ENCODE measurements around the gene WDFY2. TPM values are rescaled to one million over a fixed set of nuclear protein-coding genes. Genes with fewer than 3 reads are reported as not detected.

The WDFY2 gene
- total RNA-seq, 2 donors from 2014 or later = 2.7 to 3.3 TPM

- H3K9me3 ChIP-seq = no peaks in the 10 kb centered on the region
- intact Hi-C loops (cut with DNase I) = no loop called here
- H3K27me3 ChIP-seq = no peaks in the 10 kb centered on the region
- no peak overlapping the region for H3K9ac ChIP-seq (ENCODE audit: low read depth in 2 of 2, low read length in 2 of 2)
- no peak overlapping the region for H3K4me3 ChIP-seq
- no peaks in the 10 kb centered on the region for H3K4me1 ChIP-seq
- H3K27ac ChIP-seq = no peak overlapping the region
- H3K36me3 ChIP-seq = no peaks in the 10 kb centered on the region
- no peak for DNase-seq
- no peak for TF ChIP-seq CTCF (IDR thresholded peaks at IDR 0.05)
Observed at GRCh38 chr13:51707461-51707860, 123.2 kb downstream of the WDFY2 start.

GRCh38 chr13:51713807-51714206, 129.5 kb downstream of the WDFY2 start:
- DNase-seq = no peak
- H3K9me3 ChIP-seq = no peaks in the 10 kb centered on the region
- TF ChIP-seq CTCF (IDR thresholded peaks at IDR 0.05) = no peak
- no peak overlapping the region for H3K4me3 ChIP-seq
- H3K9ac ChIP-seq (ENCODE audit: low read depth in 2 of 2, low read length in 2 of 2) = no peak overlapping the region
- H3K4me1 ChIP-seq = no peaks in the 10 kb centered on the region
- H3K27me3 ChIP-seq = no peaks in the 10 kb centered on the region
- intact Hi-C loops (cut with DNase I) = no loop called here
- H3K27ac ChIP-seq = no peak overlapping the region
- no peaks in the 10 kb centered on the region for H3K36me3 ChIP-seq

- Histone ChIP-seq H3K4me1 (no peaks in the 10 kb centered on the region), H3K27me3 (no peaks in the 10 kb centered on the region), H3K4me3 (no peak overlapping the region), H3K9me3 (no peaks in the 10 kb centered on the region), H3K36me3 (no peaks in the 10 kb centered on the region), H3K9ac (ENCODE audit: low read depth in 2 of 2, low read length in 2 of 2) (no peak overlapping the region), H3K27ac (no peak overlapping the region)
- TF ChIP-seq CTCF (IDR thresholded peaks at IDR 0.05) = no peak
- intact Hi-C loops (cut with DNase I) = no loop called here
- DNase-seq = no peak
Observed at GRCh38 chr13:51714663-51715168, 130.5 kb downstream of the WDFY2 start.

- DNase-seq = no peak
- H3K4me1 ChIP-seq = no peaks in the 10 kb centered on the region
- H3K36me3 ChIP-seq = no peaks in the 10 kb centered on the region
- H3K4me3 ChIP-seq = no peak overlapping the region
- no peak overlapping the region for H3K9ac ChIP-seq (ENCODE audit: low read depth in 2 of 2, low read length in 2 of 2)
- H3K27me3 ChIP-seq = no peaks in the 10 kb centered on the region
- TF ChIP-seq CTCF (IDR thresholded peaks at IDR 0.05) = no peak
- intact Hi-C loops (cut with DNase I) = no loop called here
- H3K27ac ChIP-seq = no peak overlapping the region
- H3K9me3 ChIP-seq = no peaks in the 10 kb centered on the region
Observed at GRCh38 chr13:51715613-51716012, 131.4 kb downstream of the WDFY2 start.

- intact Hi-C loops (cut with DNase I) = no loop called here
- no peaks in the 10 kb centered on the region for H3K9me3 ChIP-seq
- no peaks in the 10 kb centered on the region for H3K27me3 ChIP-seq
- no peak for DNase-seq
- no peaks in the 10 kb centered on the region for H3K4me1 ChIP-seq
- H3K9ac ChIP-seq (ENCODE audit: low read depth in 2 of 2, low read length in 2 of 2) = no peak overlapping the region
- no peaks in the 10 kb centered on the region for H3K36me3 ChIP-seq
- TF ChIP-seq CTCF (IDR thresholded peaks at IDR 0.05) = no peak
- H3K27ac ChIP-seq = no peak overlapping the region
- H3K4me3 ChIP-seq = no peak overlapping the region
Observed at GRCh38 chr13:51717786-51718398, 133.6 kb downstream of the WDFY2 start.
